Stimulated activated CD8-positive, alpha-beta memory T cell treated with anti-CD3 and anti-CD28 coated beads, Interleukin-12 subunit alpha, Interleukin-12 subunit beta, amount 100 ng/mL, for 1 hour (primary cell): ENCODE measurements around the gene LDB2.

Source experiments
- DNase-seq: peaks from one replicate; pipeline ENCODE4 v3.0.0-alpha.2; 2020; ENCODE audit warnings: low read depth

The LDB2 gene

GRCh38 chr4:16757080-16757521 is 141.3 kb downstream of the LDB2 start:
- DNase-seq, result no peak

GRCh38 chr4:16754104-16754503 is 144.3 kb downstream of the LDB2 start:
- DNase-seq, result no peak

DNA sequence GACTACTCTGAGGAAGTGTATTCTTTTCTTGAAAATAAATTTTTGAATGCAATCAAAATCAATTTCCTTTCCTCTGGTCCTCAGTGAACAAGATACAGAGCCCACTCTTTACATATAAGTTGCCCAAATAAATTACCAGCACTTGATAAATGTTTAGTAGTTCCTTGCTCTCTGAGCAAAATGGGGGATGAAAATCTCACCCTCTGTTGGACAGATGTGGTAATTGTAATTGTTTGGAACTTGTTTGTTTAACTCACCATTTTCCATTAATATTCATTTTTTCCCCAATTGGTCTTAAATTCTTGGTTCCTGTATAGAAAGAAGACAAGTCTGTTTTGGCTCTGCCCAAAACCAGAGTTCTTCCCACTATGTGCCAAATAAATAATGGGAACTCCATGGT is 146.3 kb downstream of the LDB2 start:
- no peak for DNase-seq

DNA sequence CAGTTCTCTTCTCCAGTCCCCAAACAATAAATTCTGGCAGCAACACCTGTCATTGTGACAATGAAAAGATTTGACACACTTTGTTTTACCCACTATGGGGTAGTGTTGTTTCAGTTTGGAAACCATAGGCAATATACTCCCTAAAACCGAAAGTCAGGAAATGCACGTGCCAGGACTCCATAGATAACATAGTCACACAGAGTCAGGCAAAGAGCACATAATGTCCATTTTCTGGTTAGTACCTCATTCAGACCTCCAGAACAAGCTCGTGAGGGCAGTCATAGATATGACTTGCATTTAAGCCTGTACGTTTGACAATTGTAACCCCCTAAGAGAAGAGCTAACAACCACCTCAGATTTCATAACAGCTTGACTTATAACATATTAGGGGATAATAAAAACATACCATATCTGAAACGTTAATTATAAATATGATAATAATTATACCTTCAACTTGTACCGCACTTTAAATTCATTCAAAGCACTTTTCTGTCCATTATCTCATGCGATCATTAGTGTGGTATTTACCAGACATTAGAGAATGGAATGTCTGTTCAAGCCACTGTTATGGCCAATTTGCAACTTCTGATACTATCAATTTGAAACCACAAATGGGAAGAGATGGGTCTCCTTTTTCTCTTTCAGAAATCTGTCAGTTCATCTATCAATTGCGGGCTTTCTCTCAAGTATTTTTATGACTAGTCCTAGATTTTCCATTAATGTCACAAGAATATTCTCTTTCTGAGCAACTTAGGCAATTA is 147.4 kb downstream of the LDB2 start:
- no peak for DNase-seq

GRCh38 chr4:16750216-16750615 is 148.2 kb downstream of the LDB2 start:
- no peak for DNase-seq

DNA sequence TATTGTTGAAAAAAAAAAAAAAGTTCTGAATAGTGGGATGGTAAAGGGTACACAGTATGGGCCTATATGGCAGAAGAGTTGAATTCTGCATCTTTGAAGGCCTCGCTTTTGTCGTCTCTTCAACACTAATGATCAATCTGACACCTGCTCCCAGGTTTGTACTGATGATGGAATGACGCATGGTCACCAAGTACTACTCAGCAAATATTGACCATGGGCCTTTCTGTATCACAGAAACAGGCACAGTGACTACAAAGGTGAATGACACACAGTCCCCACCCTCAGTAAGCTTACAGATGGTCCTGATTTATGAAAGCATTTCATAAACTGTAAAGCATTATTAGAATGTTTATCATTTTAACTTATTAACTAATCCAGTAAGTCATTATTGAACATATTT is 152.6 kb downstream of the LDB2 start:
- DNase-seq, result no peak

GRCh38 chr4:16745009-16745635 is 153.3 kb downstream of the LDB2 start:
- DNase-seq, result no peak

- DNase-seq, result no peak
Observed at GRCh38 chr4:16741287-16741686, 157.2 kb downstream of the LDB2 start.

DNA sequence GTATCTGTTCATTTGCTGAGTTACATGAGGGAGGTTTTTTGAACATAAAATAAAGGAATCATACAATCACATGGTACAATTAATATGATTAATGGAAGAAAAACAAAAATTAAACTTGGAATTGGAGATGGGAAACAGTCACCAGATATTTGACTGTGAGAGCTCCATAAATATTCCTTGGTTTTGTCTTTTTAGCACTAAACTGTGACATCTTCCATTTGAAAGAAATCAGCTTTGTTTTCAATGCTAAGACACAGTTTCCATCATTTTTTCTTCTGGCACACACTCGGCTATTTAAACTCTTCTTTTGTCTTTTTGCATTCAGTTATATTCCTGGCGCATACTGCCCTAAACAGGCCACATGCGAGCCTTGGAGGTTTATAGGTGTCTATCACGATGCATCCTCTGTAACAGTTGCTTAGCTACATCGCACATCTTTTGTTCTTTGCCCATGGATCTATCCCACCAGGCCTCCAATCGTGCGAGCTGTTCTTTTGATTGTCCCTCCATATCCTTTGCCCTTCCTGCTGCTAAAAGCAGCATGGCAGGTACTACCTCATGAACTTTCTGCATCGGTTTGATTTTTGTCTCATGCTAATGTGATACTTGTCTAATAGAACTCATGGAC is 158.3 kb downstream of the LDB2 start:
- DNase-seq, result no peak

- DNase-seq, result no peak
Observed at GRCh38 chr4:16738558-16738957, 159.9 kb downstream of the LDB2 start.

GRCh38 chr4:16733509-16733908 is 164.9 kb downstream of the LDB2 start:
- DNase-seq, result no peak

GRCh38 chr4:16732741-16733140 is 165.7 kb downstream of the LDB2 start:
- no peak for DNase-seq

DNA sequence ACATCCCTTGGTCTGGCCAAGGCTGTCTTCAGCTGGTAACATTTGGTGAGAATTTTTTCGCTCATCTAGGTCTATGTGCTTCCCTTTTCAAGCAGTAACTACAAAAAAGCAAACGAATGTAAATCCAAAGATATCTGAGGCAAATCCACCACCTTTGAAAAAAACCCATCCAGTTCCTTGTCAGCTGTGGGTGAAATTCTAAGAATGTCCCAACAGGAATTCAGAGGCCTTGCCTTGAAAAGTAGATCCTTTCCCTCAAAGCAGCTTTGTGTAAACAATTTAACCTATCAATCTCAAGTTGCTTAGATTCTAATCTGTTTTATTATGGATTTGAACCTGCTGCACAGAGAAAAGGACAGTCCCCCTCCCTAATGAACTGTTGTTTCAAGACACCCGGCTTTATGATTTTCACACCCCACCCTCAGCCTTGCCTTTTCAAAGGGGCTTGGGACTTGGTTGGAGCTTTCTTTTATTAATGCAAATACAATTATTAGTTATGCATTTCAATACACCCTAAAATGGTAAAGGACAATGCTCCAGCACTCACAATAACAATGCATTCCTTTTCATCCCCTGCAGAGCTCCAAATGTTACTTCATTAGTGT is 166.6 kb downstream of the LDB2 start:
- no peak for DNase-seq

- no peak for DNase-seq
Observed at GRCh38 chr4:16730522-16731205, 167.8 kb downstream of the LDB2 start.

DNA sequence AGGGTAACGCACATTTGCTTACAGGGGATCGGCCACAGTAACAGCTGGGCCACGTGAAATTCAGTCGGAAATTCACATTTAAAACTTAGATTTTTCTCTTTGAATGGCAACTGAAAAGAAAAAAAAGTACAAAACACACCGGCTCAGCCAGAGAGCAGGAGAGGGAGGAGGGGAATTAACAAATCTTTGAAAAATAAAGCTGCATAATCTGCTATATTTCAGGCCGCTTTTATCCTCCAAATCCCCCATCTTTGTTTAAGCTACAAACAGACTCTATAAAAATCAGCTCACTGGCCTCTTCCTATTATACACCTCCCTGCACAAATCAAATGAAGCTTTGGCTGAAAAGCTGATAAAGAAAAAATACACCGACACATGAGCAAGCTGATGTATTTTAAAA is 169.1 kb downstream of the LDB2 start:
- DNase-seq, result no peak

DNA sequence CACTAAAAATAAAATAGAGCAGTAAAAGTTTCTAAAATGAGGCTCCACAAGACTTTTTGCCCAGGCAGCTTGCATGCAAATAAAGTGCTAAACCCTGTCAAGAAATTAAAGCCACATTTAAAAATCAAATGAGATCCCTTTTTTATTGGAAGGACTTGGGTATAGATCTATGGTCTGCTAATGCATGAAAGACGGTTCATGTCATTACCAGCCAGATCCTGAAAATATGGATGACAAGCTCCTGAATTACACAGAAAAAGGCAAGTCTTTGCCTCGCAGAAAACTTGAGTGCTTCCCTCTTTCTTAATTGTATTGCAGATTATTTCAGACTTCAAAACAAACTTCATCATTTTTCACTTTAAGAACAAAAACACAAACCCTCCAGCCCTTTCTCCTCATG is 169.6 kb downstream of the LDB2 start:
- no peak for DNase-seq

GRCh38 chr4:16728111-16728510 is 170.3 kb downstream of the LDB2 start:
- no peak for DNase-seq

GRCh38 chr4:16727218-16727617 is 171.2 kb downstream of the LDB2 start:
- no peak for DNase-seq

DNA sequence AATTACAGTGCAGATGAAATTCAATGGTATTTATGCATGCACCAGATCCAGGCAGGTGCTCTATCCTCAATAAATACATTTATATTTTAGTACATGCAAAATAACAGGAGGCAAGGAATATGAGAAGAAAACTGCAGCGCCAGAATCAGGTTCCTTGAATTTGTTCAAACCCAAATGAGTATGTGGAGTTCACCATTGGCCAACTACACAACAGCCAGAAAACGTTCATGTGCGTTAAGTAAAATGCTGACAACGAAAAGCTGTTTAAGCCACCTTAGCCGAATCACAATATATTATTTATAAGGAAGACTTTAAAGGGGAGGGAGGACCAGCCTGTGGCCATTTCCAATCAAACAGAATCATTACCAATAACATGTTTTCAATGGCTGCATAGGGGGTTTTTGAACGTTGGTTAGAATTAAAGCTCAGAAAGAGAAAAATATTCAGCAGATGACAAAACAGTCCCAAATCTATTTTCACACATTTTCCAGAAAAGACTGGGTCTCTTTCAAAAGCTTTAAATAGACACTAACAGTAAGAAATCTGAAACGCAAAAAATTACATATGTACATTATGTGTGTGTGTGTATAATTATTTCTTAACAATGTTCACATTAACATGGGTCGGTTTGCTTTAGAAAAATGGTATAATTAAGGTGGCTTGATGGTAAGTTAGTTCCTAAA is 171.9 kb downstream of the LDB2 start:
- no peak for DNase-seq

DNA sequence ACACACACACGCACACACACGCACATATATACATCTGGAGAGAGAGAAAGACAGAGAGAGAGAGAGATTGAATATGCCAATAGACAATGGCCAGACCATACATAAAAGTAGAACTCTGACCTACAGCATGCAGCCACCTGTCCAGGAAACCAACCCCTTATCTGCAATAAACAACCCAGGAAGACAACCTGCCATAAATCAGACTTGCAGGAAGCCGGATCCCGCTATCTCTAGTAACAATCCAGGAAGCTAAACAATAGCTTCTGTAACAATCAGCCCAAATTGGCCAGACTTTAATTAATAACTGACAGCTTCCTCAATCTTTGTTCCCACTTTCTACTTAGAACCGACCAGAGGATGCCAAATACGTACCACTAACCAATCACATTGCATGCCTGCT is 173.2 kb downstream of the LDB2 start:
- DNase-seq, result no peak

- no peak for DNase-seq
Observed at GRCh38 chr4:16722416-16722815, 176.0 kb downstream of the LDB2 start.
